K562 (cell line): Measurements from ENCODE around the gene TRMU. TPM values are rescaled to one million over a fixed set of nuclear protein-coding genes. Genes with fewer than 3 reads are reported as not detected.

Experiments used
- CREM ChIP-seq: IDR thresholded peaks from 2 replicates; pipeline ENCODE4 v1.6.1; 2014; ENCODE audit warnings: antibody characterized with exemption, low read depth
- EP300 ChIP-seq: IDR thresholded peaks from 2 replicates; pipeline ENCODE4 v1.6.1; 2012; ENCODE audit warnings: low read length, improper control_type of control experiment
- ETS1 ChIP-seq: conservative IDR thresholded peaks from 2 replicates; pipeline ENCODE4 v1.6.1; 2011; ENCODE audit warnings: low read depth, mild to moderate bottlenecking, low read length; ENCODE audit not compliant: control insufficient read depth
- L3MBTL2 ChIP-seq: fragments of 450-650 bp; IDR thresholded peaks from 2 replicates; pipeline ENCODE4 v1.6.1; 2016; ENCODE audit warnings: mild to moderate bottlenecking, moderate library complexity
- NCOA1 ChIP-seq: fragments of 450-650 bp; IDR thresholded peaks from 2 replicates; pipeline ENCODE4 v1.6.1; 2016; ENCODE audit warnings: low read depth
- NKRF ChIP-seq: fragments of 450-650 bp; IDR thresholded peaks from 2 replicates; pipeline ENCODE4 v1.6.1; 2016; ENCODE audit warnings: borderline replicate concordance
- RBM17 ChIP-seq: fragments of 200-400 bp; formaldehyde crosslinking; IDR thresholded peaks from 2 replicates; pipeline ENCODE4 v1.6.1; 2017; ENCODE audit warnings: low read depth, mild to moderate bottlenecking, low read length, borderline replicate concordance
- RBM25 ChIP-seq: fragments of 200-400 bp; formaldehyde crosslinking; IDR thresholded peaks from 2 replicates; pipeline ENCODE4 v1.6.1; 2018; ENCODE audit warnings: low read length, low read depth, moderate library complexity; ENCODE audit not compliant: severe bottlenecking
- REST ChIP-seq, 2 experiments: fragments of 450-650 bp; formaldehyde crosslinking in 1 of 2; IDR thresholded peaks; 2 replicates each; pipeline versions ENCODE4 v1.4.0 to v1.6.1; 2014 to 2020; ENCODE audit warnings: mild to moderate bottlenecking in 2 of 2, borderline replicate concordance in 1 of 2, low read depth in 1 of 2
- RNF2 ChIP-seq: sonication (generic); IDR thresholded peaks from 2 replicates; pipeline ENCODE4 v1.6.1; 2016
- TBP ChIP-seq: optimal IDR thresholded peaks from 2 replicates; pipeline ENCODE3; 2011; ENCODE audit warnings: low read depth, low read length, improper control_type of control experiment
- ZBTB9 ChIP-seq: fragments of 450-650 bp; formaldehyde crosslinking; IDR thresholded peaks from 2 replicates; pipeline ENCODE4 v1.4.0; 2020; ENCODE audit warnings: mild to moderate bottlenecking, moderate library complexity
- ZEB2 ChIP-seq: fragments of 450-650 bp; IDR thresholded peaks from 2 replicates; pipeline ENCODE4 v1.6.1; 2016
- ZFPM2 ChIP-seq: fragments of 250-450 bp; sonication (Bioruptor Pico); IDR thresholded peaks from 2 replicates; pipeline ENCODE4 v1.5.1; 2022; ENCODE audit warnings: mild to moderate bottlenecking
- polyA plus RNA-seq, 8 experiments: library from polyadenylated mRNA; depleted of rRNA in 4 of 8; stranded (reverse) in 5 of 8; unstranded in 3 of 8; fragments of >200 nt; fragmentation: Nextera tagmentation in 2 of 8; fragmentation: Illumina TruSeq in 1 of 8; extraction: Ambion mirVana in 2 of 8; extraction: Trizol in 1 of 8; gene quantifications; 2 replicates each; pipeline versions ENCODE4 v1.2.1 to v1.2.3, GENCODE V29; 2011 to 2014; ENCODE audit warnings: inconsistent platforms in 1 of 8, missing spikeins in 1 of 8
- total RNA-seq, 7 experiments: library from RNA; depleted of rRNA in 6 of 7; stranded (reverse); fragments of >200 nt in 6 of 7; fragmentation: Illumina TruSeq in 2 of 7; extraction: Trizol in 2 of 7; gene quantifications; 2 replicates each; pipeline versions ENCODE4 v1.2.1 to v1.2.3, GENCODE V29; 2011 to 2021; ENCODE audit warnings: low replicate concordance in 1 of 7

The TRMU gene
- total and polyA plus RNA-seq, 9 of the 15 experiments (the other 6 are each of a cell fraction or from before 2014, with no cell fraction given) = 2.3 to 49.9 (median 35.3) TPM

- TF ChIP-seq REST (IDR thresholded peaks at IDR 0.05; ENCODE audit: borderline replicate concordance) (no peak), REST (CRISPR knock-in tag; IDR thresholded peaks at IDR 0.05; ENCODE audit: low read depth) (peak; percentile 68; the same call in 1 of the 2 replicates), EP300 (peak; percentile 36; the same call in 1 of the 2 replicates), L3MBTL2 (peak; percentile 29; the same call in 1 of the 2 replicates), NCOA1 (peak; percentile 91), RBM25 (peak; percentile 44), ZEB2 (peak; percentile 90), RNF2 (peak; percentile 34; the same call in 1 of the 2 replicates), NKRF (peak; percentile 59; the same call in 1 of the 2 replicates), ETS1 (peak; percentile 53), ZBTB9 (CRISPR knock-in tag) (0 out of 2 replicates have a peak, but pooled peaks have one; percentile 32), TBP (peak; percentile 64), ZFPM2 (CRISPR knock-in tag) (no peak), CREM (peak; percentile 62), RBM17 (no peak)
Measured at GRCh38 chr22:46335201-46336118, at the start of gene TRMU (continued).
